ENCODE measurements around the gene S100A14. TPM values are rescaled to one million over a fixed set of nuclear protein-coding genes. Genes with fewer than 3 reads are reported as not detected.
A peak's percentile ranks its signal among the peaks of the same experiment; 100 is the strongest.

S100A14 gene
- polyA plus RNA-seq, 1 experiment, result not detected

GRCh38 chr1:153616917-153617311 is 789 bp upstream of the S100A14 start:
- POLR2A ChIA-PET, result interaction anchor here (0.9 to 1.3 kb wide), 2 partner anchors 10 to 11 kb away, joined by 3 to 4 read pairs; partner anchors contain the start of gene S100A13
- no peak overlapping the region for H3K4me3 ChIP-seq (ENCODE audit: low read depth, low read length)
- H3K36me3 ChIP-seq (ENCODE audit: control insufficient read depth, insufficient read depth, low read length), result peaks cover 1% of the 10 kb centered on the region; the same call in 1 of the 2 replicates
- no peak for DNase-seq (ENCODE audit: low read depth)
- CTCF ChIA-PET, result interaction anchor here (0.6 to 11.6 kb wide), 16 partner anchors 9 to 170 kb away, joined by 3 to 194 read pairs (median 8); partner anchors contain the start of genes CHTOP, S100A1, S100A13 and S100A6
- no peaks in the 10 kb centered on the region for H3K27me3 ChIP-seq (ENCODE audit: control insufficient read depth, insufficient read depth, low read length)
- TF ChIP-seq, protein P1, sequence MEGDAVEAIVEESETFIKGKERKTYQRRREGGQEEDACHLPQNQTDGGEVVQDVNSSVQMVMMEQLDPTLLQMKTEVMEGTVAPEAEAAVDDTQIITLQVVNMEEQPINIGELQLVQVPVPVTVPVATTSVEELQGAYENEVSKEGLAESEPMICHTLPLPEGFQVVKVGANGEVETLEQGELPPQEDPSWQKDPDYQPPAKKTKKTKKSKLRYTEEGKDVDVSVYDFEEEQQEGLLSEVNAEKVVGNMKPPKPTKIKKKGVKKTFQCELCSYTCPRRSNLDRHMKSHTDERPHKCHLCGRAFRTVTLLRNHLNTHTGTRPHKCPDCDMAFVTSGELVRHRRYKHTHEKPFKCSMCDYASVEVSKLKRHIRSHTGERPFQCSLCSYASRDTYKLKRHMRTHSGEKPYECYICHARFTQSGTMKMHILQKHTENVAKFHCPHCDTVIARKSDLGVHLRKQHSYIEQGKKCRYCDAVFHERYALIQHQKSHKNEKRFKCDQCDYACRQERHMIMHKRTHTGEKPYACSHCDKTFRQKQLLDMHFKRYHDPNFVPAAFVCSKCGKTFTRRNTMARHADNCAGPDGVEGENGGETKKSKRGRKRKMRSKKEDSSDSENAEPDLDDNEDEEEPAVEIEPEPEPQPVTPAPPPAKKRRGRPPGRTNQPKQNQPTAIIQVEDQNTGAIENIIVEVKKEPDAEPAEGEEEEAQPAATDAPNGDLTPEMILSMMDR (IDR thresholded peaks at IDR 0.05; ENCODE audit: insufficient read depth, low read depth, low read length), result no peak

GRCh38 chr1:153615406-153615805 is 719 bp downstream of the S100A14 start:
- Histone ChIP-seq H3K4me3 (ENCODE audit: low read depth, low read length) (no peak overlapping the region), H3K36me3 (ENCODE audit: control insufficient read depth, insufficient read depth, low read length) (0 out of 2 replicates have a peak, but pooled peaks cover 1% of the 10 kb centered on the region), H3K27me3 (ENCODE audit: control insufficient read depth, insufficient read depth, low read length) (no peaks in the 10 kb centered on the region)
- POLR2A ChIA-PET, result interaction anchor here (0.6 kb wide), 1 partner anchor 70 kb away, joined by 3 read pairs; no protein-coding TSS in a partner anchor
- TF ChIP-seq, protein P1 (IDR thresholded peaks at IDR 0.05; ENCODE audit: insufficient read depth, low read depth, low read length), result no peak
- DNase-seq (ENCODE audit: low read depth), result no peak
- CTCF ChIA-PET, result interaction anchor here (1.0 to 11.6 kb wide), 8 partner anchors 12 to 133 kb away, joined by 3 to 194 read pairs (median 12); partner anchors contain the start of genes S100A1 and S100A13

- 0 out of 2 replicates have a peak, but pooled peaks cover 1% of the 10 kb centered on the region for H3K36me3 ChIP-seq (ENCODE audit: control insufficient read depth, insufficient read depth, low read length)
- H3K27me3 ChIP-seq (ENCODE audit: control insufficient read depth, insufficient read depth, low read length), result no peaks in the 10 kb centered on the region
- ChIA-PET CTCF (interaction anchor here (0.9 to 11.6 kb wide), 9 partner anchors 11 to 133 kb away, joined by 3 to 194 read pairs (median 5); partner anchors contain the start of genes S100A1 and S100A13), POLR2A (interaction anchor here (1.0 kb wide), 1 partner anchor 19 kb away, joined by 3 read pairs; the partner anchor contains the start of gene CHTOP)
- no peak for DNase-seq (ENCODE audit: low read depth)
- H3K4me3 ChIP-seq (ENCODE audit: low read depth, low read length), result no peak overlapping the region
- TF ChIP-seq, protein P1 (IDR thresholded peaks at IDR 0.05; ENCODE audit: insufficient read depth, low read depth, low read length), result no peak
Observed at GRCh38 chr1:153614906-153615305, 1.2 kb downstream of the S100A14 start.

- no peak for DNase-seq (ENCODE audit: low read depth)
- Histone ChIP-seq H3K27me3 (ENCODE audit: control insufficient read depth, insufficient read depth, low read length) (no peaks in the 10 kb centered on the region), H3K4me3 (ENCODE audit: low read depth, low read length) (no peak overlapping the region), H3K36me3 (ENCODE audit: control insufficient read depth, insufficient read depth, low read length) (0 out of 2 replicates have a peak, but pooled peaks cover 1% of the 10 kb centered on the region)
- TF ChIP-seq, protein P1 (IDR thresholded peaks at IDR 0.05; ENCODE audit: insufficient read depth, low read depth, low read length), result peak; percentile 32
- ChIA-PET CTCF (interaction anchor here (0.7 to 11.6 kb wide), 10 partner anchors 13 to 1580 kb away, joined by 3 to 194 read pairs (median 4); partner anchors contain the start of genes S100A1 and S100A13), POLR2A (interaction anchor here (1.0 to 3.5 kb wide), 2 partner anchors 13 to 19 kb away, joined by 3 to 20 read pairs; partner anchors contain the start of genes CHTOP and S100A13)
Observed at GRCh38 chr1:153614189-153614900, 1.8 kb downstream of the S100A14 start.

- TF ChIP-seq, protein P1 (IDR thresholded peaks at IDR 0.05; ENCODE audit: insufficient read depth, low read depth, low read length), result no peak
- ChIA-PET CTCF (interaction anchor here (0.7 to 11.6 kb wide), 8 partner anchors 10 to 1581 kb away, joined by 3 to 194 read pairs (median 6); partner anchors contain the start of genes S100A1 and S100A13), POLR2A (interaction anchor here (3.5 kb wide), 1 partner anchor 14 kb away, joined by 20 read pairs; the partner anchor contains the start of gene S100A13)
- Histone ChIP-seq H3K4me3 (ENCODE audit: low read depth, low read length) (peak overlapping the region; percentile 72), H3K36me3 (ENCODE audit: control insufficient read depth, insufficient read depth, low read length) (no peaks in the 10 kb centered on the region), H3K27me3 (ENCODE audit: control insufficient read depth, insufficient read depth, low read length) (no peaks in the 10 kb centered on the region)
- DNase-seq (ENCODE audit: low read depth), result no peak
Observed at GRCh38 chr1:153613406-153613805, 2.7 kb downstream of the S100A14 start.

All from BJ (cell line).